ENCODE measurements around the gene CALCOCO1. TPM values are rescaled to one million over a fixed set of nuclear protein-coding genes. Genes with fewer than 3 reads are reported as not detected.

The CALCOCO1 gene
- total RNA-seq, 4 donors from 2014 or later, result 121 to 219 (median 152) TPM

GRCh38 chr12:53737951-53738405, 10.7 kb upstream of the CALCOCO1 start:
- Histone ChIP-seq H3K4me3 (no peak overlapping the region), H3K36me3 (no peaks in the 10 kb centered on the region), H3K27me3 (peaks cover 0 to 7% of the 10 kb centered on the region in 2 donors), H3K4me1 (peaks cover 0 to 9% of the 10 kb centered on the region in 2 donors), H3K27ac (no peak overlapping the region), H3K9me3 (no peaks in the 10 kb centered on the region)
- no peak for DNase-seq
- TF ChIP-seq POLR2A (IDR thresholded peaks at IDR 0.05), result no peak
- TF ChIP-seq, protein P1, sequence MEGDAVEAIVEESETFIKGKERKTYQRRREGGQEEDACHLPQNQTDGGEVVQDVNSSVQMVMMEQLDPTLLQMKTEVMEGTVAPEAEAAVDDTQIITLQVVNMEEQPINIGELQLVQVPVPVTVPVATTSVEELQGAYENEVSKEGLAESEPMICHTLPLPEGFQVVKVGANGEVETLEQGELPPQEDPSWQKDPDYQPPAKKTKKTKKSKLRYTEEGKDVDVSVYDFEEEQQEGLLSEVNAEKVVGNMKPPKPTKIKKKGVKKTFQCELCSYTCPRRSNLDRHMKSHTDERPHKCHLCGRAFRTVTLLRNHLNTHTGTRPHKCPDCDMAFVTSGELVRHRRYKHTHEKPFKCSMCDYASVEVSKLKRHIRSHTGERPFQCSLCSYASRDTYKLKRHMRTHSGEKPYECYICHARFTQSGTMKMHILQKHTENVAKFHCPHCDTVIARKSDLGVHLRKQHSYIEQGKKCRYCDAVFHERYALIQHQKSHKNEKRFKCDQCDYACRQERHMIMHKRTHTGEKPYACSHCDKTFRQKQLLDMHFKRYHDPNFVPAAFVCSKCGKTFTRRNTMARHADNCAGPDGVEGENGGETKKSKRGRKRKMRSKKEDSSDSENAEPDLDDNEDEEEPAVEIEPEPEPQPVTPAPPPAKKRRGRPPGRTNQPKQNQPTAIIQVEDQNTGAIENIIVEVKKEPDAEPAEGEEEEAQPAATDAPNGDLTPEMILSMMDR (IDR thresholded peaks at IDR 0.05), result no peak
- intact Hi-C loops (cut with DNase I; ENCODE audit: low total_unique reads), result no loop called here

DNA sequence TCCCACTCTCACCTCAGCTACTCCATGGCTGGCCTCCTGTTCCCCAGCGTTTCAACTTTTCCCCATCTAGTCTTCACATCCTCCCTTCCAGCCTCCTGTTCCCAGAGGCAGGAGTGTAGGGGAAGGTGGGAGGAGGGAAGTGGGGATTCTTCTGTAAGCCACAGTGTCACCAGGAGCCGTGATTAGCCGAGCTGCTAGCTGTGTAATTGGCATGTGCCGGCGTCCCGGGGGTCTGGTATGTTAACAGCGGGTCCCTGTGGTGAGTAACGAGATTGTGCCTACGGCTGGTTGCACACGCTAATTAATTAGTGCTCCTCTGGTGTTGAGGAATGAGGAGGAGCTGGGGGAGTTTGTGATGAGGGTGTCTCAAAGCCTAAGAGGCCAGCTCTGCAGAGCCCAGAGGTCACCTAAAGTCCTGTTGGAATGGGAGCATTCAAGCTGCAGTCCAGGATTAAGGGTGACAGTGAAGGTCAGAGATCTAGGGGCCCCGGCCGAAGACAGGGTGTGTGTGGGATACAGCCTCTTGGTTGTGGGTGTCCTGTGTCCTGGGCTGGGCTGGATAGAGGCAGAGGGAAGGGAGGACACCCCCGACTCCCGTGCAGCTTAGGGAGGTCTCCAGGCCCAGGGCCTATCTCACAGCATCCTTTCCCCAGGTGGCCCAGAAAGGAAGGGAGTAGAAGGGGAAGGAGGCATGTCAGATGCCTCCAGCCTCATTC, 10.0 kb upstream of the CALCOCO1 start:
- DNase-seq, result no peak
- H3K36me3 ChIP-seq, result no peaks in the 10 kb centered on the region
- intact Hi-C loops (cut with DNase I; ENCODE audit: low total_unique reads), result no loop called here
- H3K27me3 ChIP-seq, result peaks cover 0 to 7% of the 10 kb centered on the region in 2 donors
- H3K27ac ChIP-seq, result no peak overlapping the region
- H3K4me1 ChIP-seq, result peaks cover 0 to 9% of the 10 kb centered on the region in 2 donors
- no peak overlapping the region for H3K4me3 ChIP-seq
- TF ChIP-seq, protein P1 (IDR thresholded peaks at IDR 0.05), result no peak
- TF ChIP-seq POLR2A (IDR thresholded peaks at IDR 0.05), result no peak
- H3K9me3 ChIP-seq, result no peaks in the 10 kb centered on the region

GRCh38 chr12:53736592-53736991, 9.3 kb upstream of the CALCOCO1 start:
- Histone ChIP-seq H3K27me3 (peaks cover 0 to 7% of the 10 kb centered on the region in 2 donors), H3K27ac (no peak overlapping the region), H3K4me1 (peaks cover 0 to 9% of the 10 kb centered on the region in 2 donors), H3K4me3 (no peak overlapping the region), H3K36me3 (no peaks in the 10 kb centered on the region), H3K9me3 (no peaks in the 10 kb centered on the region)
- intact Hi-C loops (cut with DNase I; ENCODE audit: low total_unique reads), result no loop called here
- DNase-seq, result no peak
- TF ChIP-seq, protein P1 (IDR thresholded peaks at IDR 0.05), result no peak
- TF ChIP-seq POLR2A (IDR thresholded peaks at IDR 0.05), result no peak

DNA sequence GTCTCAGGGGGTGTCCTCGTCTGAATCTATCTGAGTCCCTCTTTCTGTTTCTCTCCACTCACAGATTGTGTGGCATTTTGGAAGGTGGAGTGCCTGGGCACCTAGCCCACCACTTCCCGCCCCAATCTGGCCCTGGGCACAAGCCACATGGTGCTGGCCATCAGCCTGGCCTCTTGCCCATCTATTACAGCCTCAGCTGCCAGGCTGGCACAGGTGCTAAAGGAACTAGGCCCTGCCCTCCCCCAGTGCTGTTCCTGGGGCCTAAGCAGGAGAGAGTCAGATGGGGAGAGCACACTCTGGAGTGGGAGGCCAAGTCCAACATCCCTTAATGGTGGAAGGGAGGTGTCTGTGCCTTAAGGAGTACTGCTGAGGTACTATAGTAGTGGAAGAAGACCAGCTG, 8.3 kb upstream of the CALCOCO1 start:
- intact Hi-C loops (cut with DNase I; ENCODE audit: low total_unique reads), result no loop called here
- peaks cover 0 to 9% of the 10 kb centered on the region in 2 donors for H3K4me1 ChIP-seq
- H3K9me3 ChIP-seq, result no peaks in the 10 kb centered on the region
- DNase-seq, result no peak
- no peak for TF ChIP-seq POLR2A (IDR thresholded peaks at IDR 0.05)
- TF ChIP-seq, protein P1 (IDR thresholded peaks at IDR 0.05), result no peak
- H3K4me3 ChIP-seq, result no peak overlapping the region
- no peak overlapping the region for H3K27ac ChIP-seq
- peaks cover 0 to 7% of the 10 kb centered on the region in 2 donors for H3K27me3 ChIP-seq
- no peaks in the 10 kb centered on the region for H3K36me3 ChIP-seq

DNA sequence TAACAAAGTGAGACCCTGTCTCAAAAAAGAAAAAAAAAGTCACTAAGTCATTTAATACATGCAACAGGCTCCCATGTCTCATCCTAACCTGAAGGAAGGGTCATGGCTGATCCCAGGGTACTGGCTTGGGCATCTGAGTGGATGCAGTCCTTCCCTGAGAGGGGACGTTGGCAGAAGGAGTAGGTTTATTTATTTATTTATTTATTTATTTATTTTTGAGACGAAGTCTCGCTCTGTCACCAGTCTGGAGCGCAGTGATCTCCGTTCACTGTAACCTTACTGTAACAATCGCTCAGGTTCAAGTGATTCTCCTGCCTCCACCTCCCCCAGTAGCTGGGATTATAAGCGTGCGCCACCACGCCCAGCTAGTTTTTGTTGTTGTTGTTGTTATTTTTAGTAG, 7.2 kb upstream of the CALCOCO1 start:
- no peaks in the 10 kb centered on the region for H3K9me3 ChIP-seq
- intact Hi-C loops (cut with DNase I; ENCODE audit: low total_unique reads), result no loop called here
- peaks cover 0 to 3% of the 10 kb centered on the region in 2 donors for H3K4me1 ChIP-seq
- peaks cover 0 to 7% of the 10 kb centered on the region in 2 donors for H3K27me3 ChIP-seq
- no peak for DNase-seq
- H3K4me3 ChIP-seq, result no peak overlapping the region
- H3K27ac ChIP-seq, result no peak overlapping the region
- H3K36me3 ChIP-seq, result no peaks in the 10 kb centered on the region
- TF ChIP-seq, protein P1 (IDR thresholded peaks at IDR 0.05), result no peak
- TF ChIP-seq POLR2A (IDR thresholded peaks at IDR 0.05), result no peak

Measured in uterus (tissue), 4 donors.